ENCODE measurements around the gene ANTXR2.

The ANTXR2 gene

DNA sequence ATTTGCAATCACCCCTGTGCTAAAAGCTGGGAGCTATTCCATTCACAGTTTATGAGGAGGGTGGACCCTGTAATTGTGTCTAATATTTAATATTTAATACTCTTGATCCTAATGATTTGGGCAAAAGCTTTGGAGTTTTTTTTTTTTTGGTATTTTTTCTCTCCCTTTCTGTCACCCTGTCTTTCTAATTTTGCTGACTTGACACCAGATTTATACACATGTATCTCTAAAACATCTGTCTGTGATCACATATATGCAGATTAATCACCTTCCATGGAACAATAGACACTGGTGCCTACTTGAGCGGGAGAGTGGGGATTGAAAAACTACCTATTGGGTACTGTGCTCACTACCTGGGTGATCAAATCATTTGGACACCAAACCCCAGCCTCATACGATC, 18.7 kb upstream of the ANTXR2 start:
- DNase-seq = no peak

DNA sequence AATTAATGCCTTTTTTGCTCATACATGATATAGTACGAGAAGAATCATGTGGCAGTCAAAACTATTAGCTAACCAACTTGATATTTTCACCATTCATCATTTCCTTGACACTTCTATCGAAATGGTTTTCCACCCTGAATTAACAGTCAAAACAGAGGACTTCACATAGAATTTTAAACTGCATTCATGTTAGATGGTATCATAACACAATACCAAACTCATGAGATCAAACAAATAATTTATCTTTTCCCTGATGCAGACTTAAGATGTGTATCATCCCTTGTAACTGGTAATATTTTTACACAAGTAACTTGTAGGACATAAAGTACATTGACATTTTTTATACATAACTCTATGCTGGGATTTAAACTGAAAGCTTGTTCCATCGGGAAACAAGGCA, 18.2 kb upstream of the ANTXR2 start:
- peak; percentile 61 for DNase-seq

DNA sequence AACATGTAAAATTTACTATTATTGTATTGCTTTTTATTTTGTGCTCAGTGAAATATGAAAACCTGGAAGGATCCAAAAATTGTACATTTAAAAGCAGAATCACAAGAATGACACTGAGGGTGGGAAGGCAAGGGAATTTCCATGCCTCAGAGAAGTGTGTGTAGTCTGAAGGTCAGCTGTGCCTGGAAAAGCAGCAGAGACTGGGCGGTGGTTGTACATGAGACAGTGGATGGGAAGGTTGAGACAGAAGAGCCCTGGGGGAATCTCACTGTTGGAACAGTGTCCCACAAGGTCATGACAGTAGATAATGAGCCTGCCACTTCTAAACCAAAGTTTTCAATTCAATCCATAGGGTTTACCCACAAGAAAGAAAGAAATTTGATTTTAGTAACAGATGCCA, 17.1 kb upstream of the ANTXR2 start:
- no peak for DNase-seq

DNA sequence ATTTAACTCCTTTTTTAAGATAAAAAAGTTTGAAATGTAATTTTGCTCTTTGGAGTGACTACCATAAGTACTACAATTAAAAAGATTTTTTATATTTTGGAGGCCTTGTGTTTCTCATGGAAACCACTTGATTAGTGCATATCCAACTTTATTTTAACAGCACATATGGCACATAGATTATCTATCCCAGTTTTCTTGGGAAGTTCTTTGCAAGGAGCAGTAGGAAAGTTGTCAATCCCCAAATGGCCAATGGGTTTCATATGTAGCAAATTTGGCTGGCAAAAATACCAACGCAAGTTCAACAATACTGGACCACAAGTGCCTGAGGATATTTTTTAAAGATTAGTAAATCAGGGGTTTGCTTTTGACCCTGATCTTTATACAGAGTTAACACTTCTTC, 15.4 kb upstream of the ANTXR2 start:
- DNase-seq = no peak

DNA sequence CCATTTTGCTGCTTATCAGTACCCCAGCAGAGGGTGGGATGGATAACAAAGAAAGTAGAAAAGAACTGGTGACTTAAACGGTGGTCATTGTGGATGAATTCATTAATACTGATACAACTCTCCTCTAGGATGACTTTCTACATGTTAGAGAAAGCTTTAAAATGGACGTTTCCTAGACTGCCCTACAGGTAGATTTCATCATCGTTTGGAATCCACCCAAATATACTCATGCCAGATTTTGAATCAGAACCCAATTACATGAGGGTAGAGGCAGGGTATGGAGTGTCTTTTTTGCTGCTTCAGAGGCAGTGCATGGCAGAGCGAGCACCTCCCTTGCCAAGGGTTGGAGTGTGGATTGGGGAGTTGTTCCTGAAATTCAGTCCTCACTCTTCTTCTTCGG, 13.3 kb upstream of the ANTXR2 start:
- DNase-seq = no peak

DNA sequence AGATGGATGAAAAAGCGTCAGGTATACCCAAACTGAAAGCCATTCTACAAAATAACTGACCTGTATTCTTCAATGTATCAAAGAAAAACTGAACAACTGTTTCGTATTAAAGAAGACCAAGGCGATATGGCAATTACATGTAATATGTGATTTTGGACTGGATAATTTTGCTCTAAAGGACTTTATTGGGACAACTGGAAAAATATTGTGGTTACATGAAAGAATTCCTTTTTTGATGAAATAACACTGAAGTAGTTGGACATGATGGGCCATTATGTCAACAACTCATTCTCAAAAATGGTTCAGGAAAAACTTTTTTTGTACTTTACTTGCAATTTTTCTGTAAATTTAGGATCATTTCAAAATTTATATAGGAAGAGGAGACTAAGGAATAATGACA, 12.1 kb upstream of the ANTXR2 start:
- no peak for DNase-seq

DNA sequence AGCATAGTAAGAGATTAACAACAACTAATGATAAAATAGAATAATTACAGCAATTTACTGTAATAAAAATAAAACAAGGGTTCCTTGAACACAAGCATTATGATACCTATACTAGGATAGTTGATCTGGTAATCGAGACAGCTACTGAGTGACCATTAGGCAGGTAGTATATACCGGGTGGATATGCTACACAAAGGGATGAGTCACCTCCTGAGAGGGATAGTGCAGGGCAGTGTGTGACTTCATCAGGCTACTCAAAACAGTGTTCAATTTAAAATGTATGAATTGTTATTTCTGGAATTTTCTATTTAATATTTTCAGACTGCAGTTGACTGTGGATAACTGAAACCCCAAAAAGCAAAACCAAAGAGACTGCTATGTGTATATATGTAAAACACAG, 9.7 kb upstream of the ANTXR2 start:
- DNase-seq = peak; percentile 50

DNA sequence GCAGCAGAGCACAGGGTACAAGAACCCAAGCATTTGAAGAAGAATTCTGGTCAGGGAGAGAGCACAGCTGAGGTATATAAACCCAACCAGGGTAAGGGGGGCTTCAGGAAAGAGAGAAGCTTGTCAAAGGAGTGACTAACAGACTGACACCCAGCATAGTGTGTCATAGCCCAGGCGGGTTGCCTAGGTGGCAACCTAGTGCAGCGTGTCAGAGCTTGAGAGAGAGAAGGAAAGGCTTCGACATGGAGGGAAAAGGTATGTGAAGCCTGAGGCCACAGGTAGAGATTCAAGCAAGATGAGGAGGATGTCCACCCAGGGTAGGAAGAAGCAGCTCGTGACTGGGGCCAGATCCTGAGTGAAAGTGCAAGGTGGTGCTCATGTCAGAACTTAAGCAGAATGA, 8.5 kb upstream of the ANTXR2 start:
- no peak for DNase-seq

DNA sequence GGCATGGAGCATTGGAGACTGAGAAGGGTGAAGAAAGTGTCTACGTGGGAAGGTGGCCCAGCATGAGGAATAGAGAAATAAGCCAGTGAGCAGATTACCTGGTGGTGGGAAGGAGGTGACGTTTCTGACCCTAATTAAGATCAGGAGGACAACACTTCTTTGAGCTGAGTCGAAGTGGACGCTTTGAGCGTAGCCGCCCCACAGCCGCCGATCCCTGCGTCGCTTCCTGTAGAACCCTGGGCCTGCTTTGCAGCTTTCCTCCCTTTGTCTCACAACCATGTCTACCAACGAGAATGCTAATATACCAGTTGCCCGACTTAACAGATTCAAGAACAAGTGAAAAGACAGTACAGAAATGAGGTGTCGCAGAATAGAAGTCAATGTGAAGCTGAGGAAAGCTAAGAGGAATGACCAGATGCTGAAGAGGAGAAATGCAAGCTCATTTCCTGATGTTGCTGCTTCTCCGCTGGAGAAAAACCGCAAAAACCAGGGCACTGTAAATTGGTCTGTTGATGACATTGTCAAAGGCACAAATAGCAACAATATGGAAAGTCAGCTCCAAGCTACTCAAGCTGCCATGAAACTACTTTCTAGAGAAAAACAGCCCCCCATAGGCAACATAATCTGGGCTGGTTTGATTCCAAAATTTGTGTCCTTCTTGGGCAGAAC, 6.4 kb upstream of the ANTXR2 start:
- no peak for DNase-seq

DNA sequence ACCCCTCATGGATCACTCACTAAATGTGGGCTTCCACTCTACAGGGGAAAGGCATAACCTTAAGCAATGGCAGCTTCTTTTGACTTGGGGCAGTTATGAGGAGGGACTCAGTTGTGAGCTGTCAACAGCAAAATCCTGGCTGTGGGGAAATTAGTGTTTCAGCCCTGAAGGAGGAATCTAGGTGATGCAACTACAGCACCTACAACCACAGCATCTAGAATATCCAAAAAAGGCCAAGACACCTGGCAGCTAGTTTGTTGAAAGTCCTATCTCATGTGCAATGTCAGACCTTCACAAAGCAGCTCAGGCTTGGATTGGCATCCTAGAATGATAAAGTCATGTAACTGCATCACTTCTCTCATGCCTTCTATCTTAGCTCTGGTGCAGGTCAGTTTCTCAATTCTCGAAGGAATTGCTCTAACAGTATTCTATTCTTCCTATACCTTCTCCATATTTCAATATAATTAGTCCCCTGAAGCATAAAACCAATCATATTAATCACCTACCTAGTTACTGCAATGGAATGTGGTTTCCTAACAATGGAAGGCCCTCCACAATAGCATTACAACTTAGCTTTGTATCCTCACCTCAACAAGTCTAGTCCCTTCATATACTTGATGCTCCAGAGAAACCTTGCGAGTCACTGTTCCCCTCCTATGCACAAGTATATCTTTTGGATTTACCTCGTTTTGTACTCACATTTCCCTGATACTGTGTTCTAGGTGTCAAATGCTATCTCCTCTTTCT, 5.5 kb upstream of the ANTXR2 start:
- DNase-seq = no peak

DNA sequence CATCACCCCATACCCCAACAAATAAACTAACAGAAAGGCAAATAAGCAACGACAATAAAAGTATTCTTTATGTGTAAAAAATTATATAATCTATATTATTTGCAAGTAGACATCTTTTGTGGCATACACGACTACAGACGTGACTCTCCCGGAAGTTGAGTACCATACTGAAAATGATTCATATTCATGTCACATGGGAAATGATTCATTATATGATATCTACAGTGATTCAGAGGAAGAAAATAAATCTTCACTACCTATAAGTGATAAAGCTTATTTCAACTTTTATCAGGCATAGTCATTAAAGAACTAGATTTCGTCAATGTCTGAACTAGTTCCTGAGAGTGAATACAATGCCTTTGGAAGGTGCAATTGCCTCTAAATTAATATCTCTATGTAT, 4.6 kb upstream of the ANTXR2 start:
- peak; percentile 50 for DNase-seq

DNA sequence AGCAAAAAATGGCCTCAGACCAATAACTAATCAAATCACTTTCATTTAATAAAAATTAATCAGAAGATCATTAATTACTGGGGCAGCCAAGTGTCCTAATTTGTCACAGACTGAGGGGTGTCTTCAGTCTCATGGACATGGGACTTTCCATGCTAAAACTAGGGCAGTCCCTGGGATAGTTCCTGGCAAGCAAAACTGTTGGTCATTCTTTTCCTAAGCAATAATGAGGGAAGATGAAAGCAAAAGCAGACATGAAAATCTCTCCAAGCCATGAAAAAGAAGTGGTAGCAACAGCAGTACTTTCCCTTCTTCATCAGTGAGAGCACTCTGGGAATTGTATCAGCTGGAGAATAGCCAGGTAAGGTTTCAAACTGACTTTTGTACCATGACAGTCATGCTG, 3.7 kb upstream of the ANTXR2 start:
- DNase-seq = no peak

DNA sequence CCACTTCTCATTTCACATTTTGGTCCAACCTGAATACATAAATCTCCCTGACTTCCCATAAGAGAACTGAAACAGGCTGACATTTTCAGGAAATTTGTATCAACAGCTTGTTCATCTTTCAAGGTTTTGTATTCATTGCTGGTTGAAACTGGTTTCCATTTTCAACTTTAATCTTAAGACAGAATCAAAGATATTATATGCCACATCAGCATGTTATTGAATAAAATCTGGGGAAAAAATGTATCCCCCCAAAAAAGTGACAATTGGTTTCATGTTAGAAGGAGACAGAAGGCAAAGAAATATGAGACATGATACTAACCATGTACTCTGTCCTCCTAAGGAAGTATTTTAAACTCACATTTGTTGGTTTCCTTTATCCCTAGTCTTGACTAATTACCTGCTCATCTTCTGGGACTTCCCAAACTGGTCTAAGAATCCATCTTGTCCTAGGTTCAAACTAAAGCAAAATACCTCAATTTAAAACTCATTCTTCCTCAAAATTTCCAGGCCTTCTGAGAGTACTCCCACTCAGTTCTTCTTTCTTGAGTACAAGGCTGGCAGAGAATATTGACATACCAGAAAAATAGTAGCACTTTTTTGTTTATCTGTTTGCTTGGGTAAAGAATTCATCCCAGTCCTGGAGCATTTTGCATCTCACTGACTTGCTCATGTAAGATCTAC, 3.1 kb upstream of the ANTXR2 start:
- DNase-seq = no peak

DNA sequence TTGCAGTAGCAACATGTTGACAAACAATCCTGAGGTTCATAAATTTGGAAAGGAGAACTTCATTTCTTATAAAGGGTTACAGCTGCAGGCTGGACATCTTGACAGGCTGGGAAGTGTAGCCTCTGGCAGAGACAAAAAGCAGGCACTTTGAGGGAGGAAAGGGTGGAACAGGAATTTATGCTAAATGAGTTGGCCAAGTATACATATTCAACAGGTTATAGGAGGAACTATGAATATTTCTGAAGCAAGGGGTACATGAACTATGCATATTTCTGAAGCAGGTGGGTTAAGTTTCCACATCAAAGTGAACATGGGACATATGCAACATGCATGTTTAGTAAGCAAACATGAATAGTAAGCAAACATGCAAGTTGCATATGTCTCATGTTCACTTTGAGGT, 1.6 kb upstream of the ANTXR2 start:
- DNase-seq = no peak

DNA sequence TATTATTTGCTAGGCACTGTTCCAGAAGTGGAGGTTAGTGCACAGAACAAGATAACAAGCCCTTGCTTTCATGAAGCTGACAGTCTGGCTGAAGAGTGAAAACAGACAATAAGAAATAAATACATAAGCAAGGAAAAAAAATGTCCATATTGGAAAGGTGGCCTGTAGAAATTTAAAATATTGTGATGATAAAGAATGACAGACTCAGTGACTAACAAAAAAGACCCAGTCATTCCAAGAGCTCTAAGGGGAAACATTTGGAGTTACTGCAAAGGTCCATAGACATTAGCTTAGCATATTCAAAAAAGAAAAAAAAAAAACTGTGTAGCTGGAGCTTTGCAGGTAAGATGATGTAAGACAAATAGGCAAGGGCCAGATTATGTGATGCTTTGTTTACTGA, 1.0 kb upstream of the ANTXR2 start:
- no peak for DNase-seq

DNA sequence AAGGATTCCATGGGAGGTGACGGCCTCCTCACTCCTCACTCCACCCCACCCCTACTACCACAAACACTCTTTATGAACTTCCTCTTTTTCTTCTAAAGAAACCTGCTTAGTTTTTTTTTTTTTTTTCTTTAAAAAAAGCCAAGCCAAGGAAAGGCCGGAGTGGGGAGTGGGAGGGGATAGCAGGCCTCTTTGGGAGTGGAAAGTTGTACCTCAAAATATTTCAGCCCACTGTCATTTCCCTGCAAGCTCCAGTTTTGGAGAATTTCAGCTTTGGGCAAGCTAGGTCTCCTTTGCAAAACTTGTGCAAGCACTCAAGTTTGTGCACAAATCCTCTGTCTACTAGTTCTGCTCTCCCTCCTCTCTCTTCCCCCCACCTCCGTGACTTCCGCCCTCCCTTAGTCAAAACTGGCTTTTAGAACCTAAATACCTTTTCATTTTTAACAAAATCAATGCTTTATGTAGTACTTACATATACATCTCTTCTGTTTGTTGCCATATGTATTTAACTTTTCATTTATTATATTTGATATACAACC, 512 bp upstream of the ANTXR2 start:
- DNase-seq = no peak

DNA sequence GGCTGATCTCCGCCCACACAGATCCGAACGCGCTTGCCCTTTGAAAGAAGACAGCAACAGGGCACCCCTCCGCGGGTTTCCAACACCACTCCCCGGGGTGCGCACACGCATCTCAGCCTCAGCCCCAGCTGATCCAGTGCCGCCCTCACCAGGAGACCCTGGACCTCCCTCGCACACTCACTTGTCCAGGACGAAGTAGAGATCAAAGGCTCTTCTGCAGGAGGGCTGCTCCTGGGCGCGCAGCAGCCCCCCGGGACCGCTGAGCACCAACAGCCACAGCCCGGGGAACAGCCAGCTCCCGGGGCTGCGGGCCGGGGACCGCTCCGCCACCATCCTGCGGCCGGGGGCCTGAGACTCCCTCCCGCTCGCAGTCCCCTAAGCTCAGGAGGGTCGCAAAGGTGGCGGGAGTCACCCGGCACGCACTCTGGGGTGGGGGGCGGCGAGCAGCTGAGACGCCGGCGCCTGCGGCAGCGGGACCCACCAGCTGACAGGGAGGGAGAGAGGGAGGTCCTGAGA, 743 bp downstream of the ANTXR2 start:
- DNase-seq = peak; percentile 29

DNA sequence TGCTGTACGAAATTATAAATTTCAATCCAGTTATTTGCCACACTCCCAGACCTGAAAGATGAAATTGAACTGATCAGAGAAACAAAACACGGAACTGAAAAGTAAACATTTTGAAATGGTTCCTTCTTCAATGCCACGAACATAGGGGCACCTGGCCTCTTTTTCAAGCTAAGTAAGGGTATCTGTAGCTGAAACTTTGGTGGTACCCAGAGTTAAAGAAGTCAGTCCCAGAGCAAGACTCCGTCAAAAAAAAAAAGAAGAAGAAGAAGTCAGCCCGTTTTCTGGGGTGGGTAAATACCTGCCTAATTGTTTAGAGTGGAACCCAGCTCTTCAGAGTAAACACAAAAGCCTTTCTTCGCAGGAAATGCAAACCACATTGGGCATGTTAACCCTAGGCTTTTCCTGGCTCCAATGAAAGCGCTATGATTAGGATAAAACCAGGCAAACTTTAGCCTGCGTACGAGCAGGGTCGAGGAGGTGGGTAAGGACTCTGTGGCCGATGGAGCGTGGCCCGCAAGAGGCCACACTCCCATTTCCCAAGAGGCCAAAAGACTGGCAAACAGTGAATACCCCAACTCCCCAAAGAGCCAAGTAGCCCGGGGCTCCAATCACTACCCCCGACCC, 1.3 kb downstream of the ANTXR2 start:
- no peak for DNase-seq

DNA sequence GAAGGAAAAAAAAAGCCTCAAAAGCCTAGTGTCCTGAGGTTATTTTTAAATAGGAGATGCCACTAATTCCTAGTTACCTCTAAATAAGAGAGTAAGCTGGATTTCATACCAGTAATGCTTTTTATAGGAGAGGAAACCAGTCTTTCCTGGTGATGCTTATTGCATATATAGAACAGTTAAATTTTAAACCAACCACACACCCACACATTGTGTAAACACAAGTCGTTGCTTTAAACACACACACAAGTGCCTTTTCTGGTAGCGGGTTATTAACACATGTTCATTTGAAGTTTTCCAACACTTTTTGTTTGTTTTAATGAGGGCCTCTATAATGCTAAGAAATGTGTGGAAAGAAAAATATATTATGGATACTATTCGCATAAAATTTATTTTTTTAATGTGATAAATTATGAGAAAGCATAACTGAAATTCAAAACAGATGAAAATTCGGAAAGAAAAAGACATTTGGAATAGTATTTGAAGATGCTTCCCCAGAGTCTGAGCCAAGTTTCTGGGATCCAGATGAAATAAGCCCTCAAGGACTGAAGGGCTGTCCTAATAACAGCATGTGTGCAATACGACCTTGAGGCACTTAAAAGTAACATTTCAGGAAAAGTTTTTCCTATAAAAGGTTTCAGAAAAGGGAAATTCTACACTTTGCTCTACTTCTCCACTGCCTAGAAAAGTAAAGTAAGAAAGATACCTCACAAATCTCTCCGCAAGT, 2.0 kb downstream of the ANTXR2 start:
- no peak for DNase-seq

DNA sequence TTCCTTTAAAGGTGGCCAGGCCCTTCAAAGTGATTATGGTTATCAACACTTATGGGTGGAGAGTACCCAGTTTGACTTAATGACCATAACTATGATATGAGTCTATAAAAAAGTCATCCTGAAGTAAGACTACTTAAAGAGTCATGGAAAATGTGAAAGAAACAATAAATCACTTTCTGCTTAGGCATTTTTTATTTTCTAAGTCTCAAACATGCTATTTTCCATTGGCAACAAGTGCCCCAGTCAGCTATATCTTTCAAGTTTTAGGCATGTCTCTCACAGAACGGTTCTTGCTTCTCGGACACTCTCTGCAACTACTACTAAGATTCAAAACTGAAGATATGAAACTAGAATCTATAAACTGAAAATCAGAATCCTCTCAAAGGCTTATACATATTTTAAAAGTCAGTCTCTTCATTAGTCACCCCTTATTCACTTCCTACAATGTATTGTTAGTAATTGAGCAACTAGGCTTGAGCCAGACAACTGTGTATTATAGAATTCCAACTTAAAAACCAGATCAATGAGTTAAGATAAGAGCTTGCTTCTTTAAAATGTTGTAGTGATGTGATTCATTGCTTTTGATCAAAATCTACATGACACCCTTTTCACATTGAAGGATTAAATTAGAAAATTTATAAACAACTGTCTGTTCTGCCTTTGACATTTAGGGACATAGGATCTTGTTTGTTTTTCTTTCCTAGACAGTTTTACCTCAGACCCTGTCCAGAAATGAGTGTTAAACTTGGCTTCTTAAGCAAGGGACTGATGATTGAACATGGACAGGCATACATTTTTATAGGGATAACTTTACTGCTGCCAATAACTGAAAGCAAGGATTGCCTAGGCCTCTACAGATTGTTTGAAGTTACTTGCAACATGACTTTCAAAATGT, 2.9 kb downstream of the ANTXR2 start:
- peak; percentile 61 for DNase-seq

All from fibroblast of skin of back (primary cell).